HepG2 (cell line): ENCODE data around the gene ACAD11. TPM values are rescaled to one million over a fixed set of nuclear protein-coding genes. Genes with fewer than 3 reads are reported as not detected.

ENCODE experiments used
- CBX1 ChIP-seq: IDR thresholded peaks from one replicate; pipeline ENCODE4 v1.6.1; 2016; ENCODE audit warnings: antibody characterized with exemption, low read depth
- HDAC1 ChIP-seq: sonication (generic); formaldehyde crosslinking; IDR thresholded peaks from 2 replicates; pipeline ENCODE4 v1.5.1; 2020; ENCODE audit warnings: mild to moderate bottlenecking, missing genetic modification reagents
- HMGA1 ChIP-seq: sonication (generic); formaldehyde crosslinking; conservative IDR thresholded peaks from 2 replicates; pipeline ENCODE4 v1.4.0; 2020; ENCODE audit warnings: missing genetic modification reagents
- HNRNPH1 ChIP-seq: fragments of 200-400 bp; formaldehyde crosslinking; optimal IDR thresholded peaks from 2 replicates; pipeline ENCODE3; 2017; ENCODE audit warnings: mild to moderate bottlenecking, low read depth, low read length
- HOXA7 ChIP-seq: sonication (generic); formaldehyde crosslinking; IDR thresholded peaks from 2 replicates; pipeline ENCODE4 v1.8.1; 2022; ENCODE audit warnings: mild to moderate bottlenecking, missing genetic modification reagents, moderate library complexity
- KAT2B ChIP-seq: fragments of 150-350 bp; IDR thresholded peaks from 2 replicates; pipeline ENCODE4 v1.6.1; 2014; ENCODE audit warnings: low read depth, low read length, borderline replicate concordance
- MBD4 ChIP-seq: IDR thresholded peaks from 2 replicates; pipeline ENCODE4 v1.6.1; 2012; ENCODE audit warnings: low read length, inconsistent platforms, borderline replicate concordance
- PHB2 ChIP-seq: fragments of 450-650 bp; IDR thresholded peaks from 2 replicates; pipeline ENCODE4 v1.6.1; 2018; ENCODE audit not compliant: partially characterized antibody
- PHF5A ChIP-seq: IDR thresholded peaks from one replicate; pipeline ENCODE4 v1.6.1; 2018; ENCODE audit warnings: low read depth, missing genetic modification reagents; ENCODE audit not compliant: unreplicated experiment
- RBAK ChIP-seq: sonication (generic); formaldehyde crosslinking; IDR thresholded peaks from 2 replicates; pipeline ENCODE4 v1.5.1; 2020; ENCODE audit warnings: mild to moderate bottlenecking, missing genetic modification reagents
- TGIF2 ChIP-seq: IDR thresholded peaks from 2 replicates; pipeline ENCODE4 v1.6.1; 2016; ENCODE audit warnings: control low read depth, missing compliant biosample characterization
- ZNF207 ChIP-seq: fragments of 450-650 bp; IDR thresholded peaks from 2 replicates; pipeline ENCODE4 v1.6.1; 2016; ENCODE audit warnings: antibody characterized with exemption, borderline replicate concordance
- ZNF256 ChIP-seq: sonication (generic); formaldehyde crosslinking; conservative IDR thresholded peaks from 2 replicates; pipeline ENCODE4 v1.4.0; 2020; ENCODE audit warnings: missing genetic modification reagents
- ZNF776 ChIP-seq: sonication (generic); formaldehyde crosslinking; IDR thresholded peaks from 2 replicates; pipeline ENCODE4 v1.4.0; 2020; ENCODE audit warnings: mild to moderate bottlenecking, missing genetic modification reagents
- polyA plus RNA-seq, 8 experiments: library from polyadenylated mRNA; depleted of rRNA in 3 of 8; stranded (reverse) in 7 of 8; unstranded in 1 of 8; fragments of >200 nt; fragmentation: Illumina TruSeq in 4 of 8; extraction: Trizol in 4 of 8; gene quantifications; 2 replicates each; pipeline versions ENCODE4 v1.2.1 to v1.2.3, GENCODE V29; 2011 to 2016; ENCODE audit warnings: low read depth in 4 of 8, missing spikeins in 1 of 8, mixed read lengths in 1 of 8; ENCODE audit not compliant: insufficient read depth in 1 of 8
- total RNA-seq, 5 experiments: library from RNA; depleted of rRNA; stranded (reverse); fragments of >200 nt; fragmentation: Illumina TruSeq; extraction: Trizol; gene quantifications; 2 replicates each; pipeline ENCODE4 v1.2.3, GENCODE V29; 2016; ENCODE audit warnings: low read depth in 1 of 5
- TF ChIP-seq, protein P1 (sequence below): sonication (generic); formaldehyde crosslinking; IDR thresholded peaks from 2 replicates; pipeline ENCODE4 v1.5.0; 2020; ENCODE audit warnings: missing genetic modification reagents, mild to moderate bottlenecking, borderline replicate concordance
- TF ChIP-seq, protein P2 (sequence below): sonication (generic); formaldehyde crosslinking; IDR thresholded peaks from 2 replicates; pipeline ENCODE4 v1.5.0; 2020; ENCODE audit warnings: mild to moderate bottlenecking, missing genetic modification reagents
- TF ChIP-seq, protein P3 (sequence below): sonication (generic); formaldehyde crosslinking; IDR thresholded peaks from 2 replicates; pipeline ENCODE4 v1.9.0; 2022; ENCODE audit warnings: missing genetic modification reagents, mild to moderate bottlenecking, borderline replicate concordance
- TF ChIP-seq, protein P4 (sequence below): IDR thresholded peaks from 2 replicates; pipeline ENCODE4 v1.6.1; 2016; ENCODE audit warnings: low read depth, control low read depth
- TF ChIP-seq, protein P5 (sequence below): sonication (generic); formaldehyde crosslinking; IDR thresholded peaks from 2 replicates; pipeline ENCODE4 v1.4.0; 2020; ENCODE audit warnings: missing genetic modification reagents; ENCODE audit errors: not compliant biosample characterization
- TF ChIP-seq, protein P6 (sequence below): sonication (generic); formaldehyde crosslinking; IDR thresholded peaks from 2 replicates; pipeline ENCODE4 v1.8.1; 2023; ENCODE audit warnings: mild to moderate bottlenecking, missing genetic modification reagents
- TF ChIP-seq, protein P7 (sequence below): sonication (generic); formaldehyde crosslinking; IDR thresholded peaks from 2 replicates; pipeline ENCODE4 v1.8.1; 2023; ENCODE audit warnings: mild to moderate bottlenecking, inconsistent platforms, moderate library complexity, missing genetic modification reagents, borderline replicate concordance

Gene ACAD11
- total and polyA plus RNA-seq, 2 of the 13 experiments (the other 11 are each of a cell fraction or from before 2014, with no cell fraction given) = 30.6 to 56.9 TPM

DNA sequence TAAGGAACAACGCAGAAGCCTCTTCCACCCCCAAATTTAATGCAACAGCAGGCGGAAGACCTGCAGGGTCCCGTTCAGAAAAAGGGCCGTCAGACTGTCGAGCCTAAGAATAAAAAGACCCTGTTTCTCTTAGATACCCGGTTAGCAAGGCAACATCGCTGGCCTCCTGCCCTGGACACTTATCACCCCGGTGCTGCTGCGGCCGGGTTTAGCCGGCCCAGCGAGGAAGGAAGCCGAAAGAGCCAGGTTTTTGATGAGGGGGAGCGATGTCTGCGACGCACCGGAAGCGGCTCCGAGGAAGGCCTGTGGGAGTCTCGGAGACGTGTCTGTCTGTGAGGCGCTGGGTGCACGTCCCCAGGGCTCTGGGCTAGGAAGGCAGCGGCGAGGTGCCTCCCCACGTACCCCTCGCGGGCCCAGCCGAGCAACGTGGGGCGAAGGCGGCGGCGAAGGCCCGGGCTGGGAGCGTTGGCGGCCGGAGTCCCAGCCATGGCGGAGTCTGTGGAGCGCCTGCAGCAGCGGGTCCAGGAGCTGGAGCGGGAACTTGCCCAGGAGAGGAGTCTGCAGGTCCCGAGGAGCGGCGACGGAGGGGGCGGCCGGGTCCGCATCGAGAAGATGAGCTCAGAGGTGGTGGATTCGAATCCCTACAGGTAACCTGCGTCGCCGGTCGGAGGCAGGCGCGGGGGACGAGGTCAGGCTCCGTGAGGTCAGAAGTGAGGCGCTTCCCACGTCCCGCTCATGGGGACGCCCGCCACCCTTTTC, 622 bp upstream of the ACAD11 start, which contains the start of gene UBA5 (continued):
- TF ChIP-seq RBAK (CRISPR knock-in tag) (no peak), KAT2B (no peak), PHF5A (CRISPR knock-in tag) (no peak), PHB2 (no peak), ZNF776 (no peak), MBD4 (no peak), HOXA7 (CRISPR knock-in tag) (no peak), ZNF207 (no peak), HMGA1 (CRISPR knock-in tag) (no peak), ZNF256 (CRISPR knock-in tag) (no peak), CBX1 (no peak), HDAC1 (peak; percentile 74; the same call in 1 of the 2 replicates), TGIF2 (CRISPR knock-in tag) (peak; percentile 55), HNRNPH1 (no peak)
- TF ChIP-seq, protein P1, sequence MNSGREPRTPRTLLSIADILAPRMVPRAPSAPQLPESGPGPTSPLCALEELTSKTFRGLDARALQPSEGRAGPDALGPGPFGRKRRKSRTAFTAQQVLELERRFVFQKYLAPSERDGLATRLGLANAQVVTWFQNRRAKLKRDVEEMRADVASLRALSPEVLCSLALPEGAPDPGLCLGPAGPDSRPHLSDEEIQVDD (CRISPR knock-in tag) = no peak
- TF ChIP-seq, protein P2, sequence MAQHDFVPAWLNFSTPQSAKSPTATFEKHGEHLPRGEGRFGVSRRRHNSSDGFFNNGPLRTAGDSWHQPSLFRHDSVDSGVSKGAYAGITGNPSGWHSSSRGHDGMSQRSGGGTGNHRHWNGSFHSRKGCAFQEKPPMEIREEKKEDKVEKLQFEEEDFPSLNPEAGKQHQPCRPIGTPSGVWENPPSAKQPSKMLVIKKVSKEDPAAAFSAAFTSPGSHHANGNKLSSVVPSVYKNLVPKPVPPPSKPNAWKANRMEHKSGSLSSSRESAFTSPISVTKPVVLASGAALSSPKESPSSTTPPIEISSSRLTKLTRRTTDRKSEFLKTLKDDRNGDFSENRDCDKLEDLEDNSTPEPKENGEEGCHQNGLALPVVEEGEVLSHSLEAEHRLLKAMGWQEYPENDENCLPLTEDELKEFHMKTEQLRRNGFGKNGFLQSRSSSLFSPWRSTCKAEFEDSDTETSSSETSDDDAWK (CRISPR knock-in tag) = no peak
- TF ChIP-seq, protein P3, sequence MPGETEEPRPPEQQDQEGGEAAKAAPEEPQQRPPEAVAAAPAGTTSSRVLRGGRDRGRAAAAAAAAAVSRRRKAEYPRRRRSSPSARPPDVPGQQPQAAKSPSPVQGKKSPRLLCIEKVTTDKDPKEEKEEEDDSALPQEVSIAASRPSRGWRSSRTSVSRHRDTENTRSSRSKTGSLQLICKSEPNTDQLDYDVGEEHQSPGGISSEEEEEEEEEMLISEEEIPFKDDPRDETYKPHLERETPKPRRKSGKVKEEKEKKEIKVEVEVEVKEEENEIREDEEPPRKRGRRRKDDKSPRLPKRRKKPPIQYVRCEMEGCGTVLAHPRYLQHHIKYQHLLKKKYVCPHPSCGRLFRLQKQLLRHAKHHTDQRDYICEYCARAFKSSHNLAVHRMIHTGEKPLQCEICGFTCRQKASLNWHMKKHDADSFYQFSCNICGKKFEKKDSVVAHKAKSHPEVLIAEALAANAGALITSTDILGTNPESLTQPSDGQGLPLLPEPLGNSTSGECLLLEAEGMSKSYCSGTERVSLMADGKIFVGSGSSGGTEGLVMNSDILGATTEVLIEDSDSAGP (CRISPR knock-in tag) = peak; percentile 81
- TF ChIP-seq, protein P4, sequence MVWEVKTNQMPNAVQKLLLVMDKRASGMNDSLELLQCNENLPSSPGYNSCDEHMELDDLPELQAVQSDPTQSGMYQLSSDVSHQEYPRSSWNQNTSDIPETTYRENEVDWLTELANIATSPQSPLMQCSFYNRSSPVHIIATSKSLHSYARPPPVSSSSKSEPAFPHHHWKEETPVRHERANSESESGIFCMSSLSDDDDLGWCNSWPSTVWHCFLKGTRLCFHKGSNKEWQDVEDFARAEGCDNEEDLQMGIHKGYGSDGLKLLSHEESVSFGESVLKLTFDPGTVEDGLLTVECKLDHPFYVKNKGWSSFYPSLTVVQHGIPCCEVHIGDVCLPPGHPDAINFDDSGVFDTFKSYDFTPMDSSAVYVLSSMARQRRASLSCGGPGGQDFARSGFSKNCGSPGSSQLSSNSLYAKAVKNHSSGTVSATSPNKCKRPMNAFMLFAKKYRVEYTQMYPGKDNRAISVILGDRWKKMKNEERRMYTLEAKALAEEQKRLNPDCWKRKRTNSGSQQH (CRISPR knock-in tag) = no peak; the same call in 1 of the 2 replicates
- TF ChIP-seq, protein P5, sequence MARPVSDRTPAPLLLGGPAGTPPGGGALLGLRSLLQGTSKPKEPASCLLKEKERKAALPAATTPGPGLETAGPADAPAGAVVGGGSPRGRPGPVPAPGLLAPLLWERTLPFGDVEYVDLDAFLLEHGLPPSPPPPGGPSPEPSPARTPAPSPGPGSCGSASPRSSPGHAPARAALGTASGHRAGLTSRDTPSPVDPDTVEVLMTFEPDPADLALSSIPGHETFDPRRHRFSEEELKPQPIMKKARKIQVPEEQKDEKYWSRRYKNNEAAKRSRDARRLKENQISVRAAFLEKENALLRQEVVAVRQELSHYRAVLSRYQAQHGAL = no peak
- TF ChIP-seq, protein P6, sequence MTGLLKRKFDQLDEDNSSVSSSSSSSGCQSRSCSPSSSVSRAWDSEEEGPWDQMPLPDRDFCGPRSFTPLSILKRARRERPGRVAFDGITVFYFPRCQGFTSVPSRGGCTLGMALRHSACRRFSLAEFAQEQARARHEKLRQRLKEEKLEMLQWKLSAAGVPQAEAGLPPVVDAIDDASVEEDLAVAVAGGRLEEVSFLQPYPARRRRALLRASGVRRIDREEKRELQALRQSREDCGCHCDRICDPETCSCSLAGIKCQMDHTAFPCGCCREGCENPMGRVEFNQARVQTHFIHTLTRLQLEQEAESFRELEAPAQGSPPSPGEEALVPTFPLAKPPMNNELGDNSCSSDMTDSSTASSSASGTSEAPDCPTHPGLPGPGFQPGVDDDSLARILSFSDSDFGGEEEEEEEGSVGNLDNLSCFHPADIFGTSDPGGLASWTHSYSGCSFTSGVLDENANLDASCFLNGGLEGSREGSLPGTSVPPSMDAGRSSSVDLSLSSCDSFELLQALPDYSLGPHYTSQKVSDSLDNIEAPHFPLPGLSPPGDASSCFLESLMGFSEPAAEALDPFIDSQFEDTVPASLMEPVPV (CRISPR knock-in tag) = 0 out of 2 replicates have a peak, but pooled peaks have one; percentile 35
- TF ChIP-seq, protein P7, sequence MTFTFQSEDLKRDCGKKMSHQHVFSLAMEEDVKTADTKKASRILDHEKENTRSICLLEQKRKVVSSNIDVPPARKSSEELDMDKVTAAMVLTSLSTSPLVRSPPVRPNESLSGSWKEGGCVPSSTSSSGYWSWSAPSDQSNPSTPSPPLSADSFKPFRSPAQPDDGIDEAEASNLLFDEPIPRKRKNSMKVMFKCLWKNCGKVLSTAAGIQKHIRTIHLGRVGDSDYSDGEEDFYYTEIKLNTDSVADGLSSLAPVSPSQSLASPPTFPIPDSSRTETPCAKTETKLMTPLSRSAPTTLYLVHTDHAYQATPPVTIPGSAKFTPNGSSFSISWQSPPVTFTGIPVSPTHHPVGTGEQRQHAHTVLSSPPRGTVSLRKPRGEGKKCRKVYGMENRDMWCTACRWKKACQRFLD (CRISPR knock-in tag) = peak; percentile 81; the same call in 1 of the 2 replicates
